GM18868 (cell line): Measurements from ENCODE around the gene TFEB.

Source experiments
- ATAC-seq: cut with Tn5 transposase; IDR thresholded peaks from one replicate; pipeline ENCODE4 v1.9.1; 2021; ENCODE audit warnings: mild to moderate bottlenecking, moderate library complexity; ENCODE audit not compliant: unreplicated experiment

The TFEB gene

DNA sequence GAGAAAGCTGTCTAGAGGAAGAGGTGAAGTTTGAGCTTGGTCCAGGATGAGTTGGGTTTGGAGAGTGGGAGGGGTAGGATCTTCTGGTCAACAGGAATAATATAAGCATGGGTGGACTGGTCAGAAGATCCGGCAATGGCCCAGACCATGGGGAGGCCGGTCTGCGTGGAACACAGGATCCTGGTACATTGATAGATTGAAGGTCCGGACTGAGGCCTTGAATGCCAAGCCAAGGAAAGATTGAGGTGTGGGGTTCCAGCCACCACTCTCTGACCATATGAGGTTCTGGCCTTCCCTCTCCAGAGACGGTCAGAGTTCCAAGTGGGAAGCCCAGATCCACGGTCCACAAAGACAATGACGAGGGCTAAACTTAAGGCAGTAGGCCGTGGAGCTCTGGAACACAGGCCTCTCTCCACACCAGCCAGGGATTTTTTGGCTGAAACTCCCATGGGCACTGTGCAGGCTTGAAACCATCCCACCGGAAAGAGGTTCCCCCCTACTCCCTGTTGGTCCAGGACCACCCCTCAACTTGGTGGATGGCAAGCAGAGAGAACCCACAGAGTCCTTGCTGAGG, 94.0 kb downstream of the TFEB start:
- ATAC-seq, result no peak

GRCh38 chr6:41640426-41640825, 95.0 kb downstream of the TFEB start:
- ATAC-seq, result no peak

- no peak for ATAC-seq
These were observed 95.5 kb downstream of the TFEB start for GRCh38 chr6:41639809-41640371.

DNA sequence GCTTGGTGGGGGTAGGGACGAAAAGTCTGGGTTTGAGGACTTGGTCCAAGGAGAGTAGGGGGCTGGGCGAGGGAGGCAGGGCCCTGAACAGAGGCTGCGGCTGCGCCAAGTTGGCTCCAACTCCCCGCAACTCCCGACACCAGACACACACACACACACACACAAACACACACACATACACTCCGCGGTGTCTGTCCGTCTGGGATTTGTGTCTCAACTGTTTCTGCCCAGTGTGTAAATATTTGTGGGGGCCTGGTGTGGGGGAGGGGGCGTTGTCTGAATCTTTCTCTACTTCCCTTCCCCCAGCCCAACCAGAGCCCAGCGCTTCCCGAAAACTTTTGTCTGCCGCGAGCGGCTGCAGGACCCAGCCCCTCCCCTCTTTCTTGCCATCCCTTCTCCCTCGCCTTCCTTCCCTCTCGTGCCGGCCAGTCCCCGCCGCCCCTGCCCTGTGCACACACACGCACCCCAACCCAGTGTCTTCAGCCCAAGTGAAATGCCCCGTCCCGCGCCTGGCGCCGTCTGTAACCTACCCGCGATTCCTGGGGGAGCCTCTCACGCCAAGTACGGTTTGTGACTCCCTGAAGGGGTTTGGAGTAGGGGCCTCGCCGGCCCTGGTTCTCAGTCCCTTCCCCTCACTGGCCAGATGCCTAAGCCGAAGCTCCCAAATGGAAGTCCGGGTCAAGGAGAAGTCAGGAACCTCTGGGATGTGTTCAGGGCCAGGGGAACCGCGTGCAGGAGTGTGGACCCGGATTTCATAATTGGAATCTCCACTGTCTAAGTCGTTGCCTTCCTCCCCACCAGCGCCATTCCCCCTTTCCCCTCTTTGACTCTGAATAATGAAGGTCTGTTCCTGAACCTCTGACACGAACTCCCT, 96.2 kb downstream of the TFEB start:
- no peak for ATAC-seq

GRCh38 chr6:41638002-41638934, 97.1 kb downstream of the TFEB start, which contains the start of gene MDFI:
Gene MDFI, plus strand, starts transcription at chr6:41638468. Its CDS starts 282 bp downstream, at chr6:41638750.
- ATAC-seq, result no peak

DNA sequence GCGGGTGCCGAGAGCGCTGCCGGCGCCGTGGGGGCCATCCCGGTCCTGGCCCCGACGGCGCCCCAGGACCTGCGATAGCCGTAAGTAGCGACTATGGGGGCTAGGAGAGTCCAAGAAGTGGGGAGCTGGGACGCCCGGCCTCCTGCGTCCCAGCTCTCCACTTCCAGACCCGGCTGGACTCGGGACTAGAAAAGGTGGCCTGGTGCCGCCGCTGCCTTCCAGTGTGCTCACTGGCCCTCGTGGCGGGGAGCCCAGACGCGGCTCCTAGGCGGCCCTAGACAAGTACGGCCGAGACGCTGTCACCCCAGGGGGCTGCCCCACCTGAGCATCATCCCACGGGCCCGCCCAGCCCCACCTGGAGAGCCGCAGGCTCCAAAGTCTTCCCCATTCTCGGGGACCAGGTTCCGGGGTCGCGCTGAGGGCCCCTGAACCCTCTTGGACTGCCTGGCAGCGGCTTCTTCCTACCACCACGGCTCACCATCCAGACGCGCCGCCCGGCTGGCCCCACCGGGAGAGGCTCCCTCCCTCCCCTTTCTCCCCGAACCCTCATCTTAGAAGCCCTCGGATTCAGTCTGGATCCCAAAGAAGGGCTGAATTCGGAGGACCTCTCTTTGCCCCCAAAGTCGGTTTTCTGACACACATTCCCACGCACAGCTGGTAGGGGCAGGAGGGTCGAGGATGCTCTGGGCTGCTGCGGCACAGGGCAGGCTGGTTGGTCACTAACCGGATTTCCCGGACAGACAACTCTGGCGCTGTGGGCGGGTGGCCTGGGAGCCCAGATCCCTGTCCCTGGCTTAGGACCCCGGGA, 98.0 kb downstream of the TFEB start:
- ATAC-seq, result no peak

GRCh38 chr6:41636833-41637193, 98.6 kb downstream of the TFEB start:
- no peak for ATAC-seq

GRCh38 chr6:41635365-41635764, 100.0 kb downstream of the TFEB start:
- ATAC-seq, result no peak

DNA sequence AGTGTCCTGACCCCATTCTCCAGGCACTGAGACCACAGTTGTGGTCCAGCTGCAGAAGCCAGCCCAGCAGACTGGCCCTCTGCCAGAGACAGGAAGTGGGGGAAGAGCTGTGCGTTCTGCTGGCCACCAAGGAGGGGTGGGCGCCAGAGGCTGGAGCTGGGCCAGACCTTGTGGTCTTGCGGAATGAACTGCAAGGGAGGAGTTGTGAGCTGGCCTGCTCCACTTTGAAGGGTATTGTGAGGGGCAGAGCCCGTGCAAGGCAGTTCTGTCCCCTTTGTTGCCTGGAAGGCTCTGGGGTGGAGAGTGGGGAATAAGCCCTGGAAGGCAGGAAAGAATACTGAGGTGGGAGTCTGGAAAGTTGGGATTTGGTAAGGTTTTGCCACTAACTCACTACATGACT, 100.8 kb downstream of the TFEB start:
- no peak for ATAC-seq
